NCI-H1417 treated with DMSO at 0.1 percent for 48 hours (cell line): Measurements from ENCODE around the gene TXNL4B.
"Not testable (repeated sequence)": the region's sequence is repeated elsewhere in the genome, so short reads cannot be mapped to it uniquely, and the experiment has no call there.

Experiments used
- DNase-seq: peaks from one replicate; lab custom pipeline; 2025; lab: John Stamatoyannopoulos, UW

TXNL4B gene

DNA sequence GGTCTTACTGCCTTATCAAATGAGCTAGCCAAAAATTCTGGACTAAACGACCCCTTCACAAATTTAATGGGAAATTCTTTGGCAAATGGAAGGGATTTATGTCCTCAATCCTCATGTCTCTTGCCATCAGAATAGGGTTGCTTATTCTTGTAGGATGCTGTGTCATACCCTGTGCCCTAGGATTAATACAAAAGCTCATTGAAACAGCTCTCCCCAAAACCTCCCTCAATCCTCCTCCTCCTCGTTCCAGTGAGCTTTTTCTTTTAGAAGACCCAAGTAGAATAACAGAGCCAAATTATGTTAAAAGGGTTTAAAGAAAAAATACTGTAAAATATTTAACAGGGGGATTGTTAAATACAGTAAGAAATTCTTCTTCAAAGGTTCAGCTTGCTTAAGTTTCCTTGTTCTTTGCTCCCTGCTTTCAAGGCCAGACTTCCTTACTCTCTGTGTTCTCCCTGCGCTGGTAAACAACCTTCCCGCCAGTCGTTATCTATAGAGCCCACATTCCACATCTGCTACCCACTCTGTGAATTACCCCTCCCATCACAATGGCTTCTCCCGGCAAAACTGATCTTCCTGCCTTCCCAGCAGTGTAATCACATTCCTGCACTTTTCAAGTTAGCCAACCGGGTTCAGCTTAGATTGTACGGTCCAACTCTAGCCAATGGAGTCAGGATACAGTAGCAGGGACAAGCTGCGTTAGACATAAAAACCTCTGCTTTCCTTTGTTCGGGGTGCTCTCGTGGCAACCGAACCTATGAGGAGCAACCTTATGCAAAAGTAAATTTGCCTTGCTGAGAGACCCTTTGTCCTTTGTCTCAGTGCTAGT lies 20.7 kb downstream of the TXNL4B start:
- DNase-seq = no peak

DNA sequence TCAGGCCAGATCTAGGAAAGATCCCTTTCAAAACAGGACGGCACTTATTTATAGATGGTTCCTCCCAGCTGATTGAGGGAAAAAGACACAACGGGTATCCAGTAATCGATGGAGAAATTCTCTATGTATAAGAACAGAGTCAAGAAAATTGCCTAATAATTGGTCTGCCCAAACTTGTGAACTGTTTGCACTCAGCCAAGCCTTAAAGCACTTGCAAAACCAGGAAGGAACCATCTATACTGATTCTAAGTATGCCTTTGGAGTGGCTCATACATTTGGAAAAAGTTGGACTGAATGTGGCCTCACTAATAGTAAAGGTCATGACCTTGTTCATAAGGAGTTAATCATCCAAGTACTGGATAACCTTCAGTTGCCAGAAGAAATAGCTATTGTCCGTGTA lies 24.5 kb downstream of the TXNL4B start:
- DNase-seq = no peak

DNA sequence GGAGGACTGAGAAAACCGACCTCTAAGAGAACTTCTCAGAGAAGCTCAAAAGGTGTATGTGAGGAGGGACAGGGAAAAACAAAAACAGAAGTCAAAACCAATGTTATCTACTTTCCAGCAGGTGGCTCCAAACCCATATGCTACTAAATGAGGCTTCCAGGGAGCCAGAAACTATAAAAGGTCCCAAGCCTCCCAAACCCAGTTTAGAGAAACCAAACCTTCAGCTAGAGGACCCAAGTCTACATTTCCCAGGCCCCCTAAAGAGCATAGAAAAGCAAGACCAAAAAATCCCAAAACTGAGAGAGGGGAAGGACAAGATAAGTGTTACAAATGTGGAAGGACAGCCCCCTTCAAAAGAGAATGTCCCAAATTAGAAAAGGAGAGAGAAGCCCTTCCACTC lies 26.7 kb downstream of the TXNL4B start:
- DNase-seq = no peak

DNA sequence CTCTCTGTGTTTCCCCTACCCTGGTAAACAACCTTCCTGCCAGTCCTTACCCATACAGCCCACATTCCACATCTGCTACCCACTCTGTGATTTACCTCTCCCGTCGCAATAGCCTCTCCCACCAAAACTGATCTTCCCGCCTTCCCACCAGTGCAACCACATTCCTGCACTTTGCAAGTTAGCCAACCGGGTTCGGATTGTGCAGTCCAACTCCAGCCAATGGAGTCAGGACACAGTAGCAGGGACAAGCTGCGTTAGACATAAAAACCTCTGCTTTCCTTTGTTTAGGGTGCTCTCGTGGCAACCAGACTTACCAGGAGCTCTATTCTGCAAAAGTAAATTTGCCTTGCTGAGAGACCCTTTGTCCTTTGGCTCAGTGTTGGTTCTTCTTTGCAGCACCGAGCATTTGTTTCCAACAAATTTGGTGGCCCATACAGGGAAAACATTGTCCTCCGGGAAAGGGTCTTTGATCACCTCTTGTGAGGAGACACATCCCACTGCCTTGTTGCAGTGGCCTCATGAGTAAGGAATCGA lies 29.0 kb downstream of the TXNL4B start:
- DNase-seq = no peak

DNA sequence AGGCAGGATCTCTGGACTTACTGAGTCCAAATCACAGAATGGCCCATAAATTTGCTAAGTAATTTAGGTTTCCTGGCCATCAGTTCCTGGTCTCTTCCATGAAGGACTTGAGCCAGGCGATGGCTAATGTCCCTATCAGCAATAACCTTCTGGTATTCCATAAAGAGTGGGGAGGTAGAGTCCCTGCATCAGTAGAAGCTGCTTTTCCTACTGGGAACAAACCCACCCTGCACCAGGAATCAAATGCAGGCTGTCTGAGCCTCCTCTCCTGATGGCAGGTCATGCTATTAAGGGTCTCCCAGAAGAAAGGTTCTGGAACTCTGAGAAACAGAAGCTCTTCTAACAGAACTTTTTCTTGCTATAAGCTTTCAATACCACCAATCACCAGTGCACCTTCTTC lies 31.9 kb downstream of the TXNL4B start:
- no peak for DNase-seq

DNA sequence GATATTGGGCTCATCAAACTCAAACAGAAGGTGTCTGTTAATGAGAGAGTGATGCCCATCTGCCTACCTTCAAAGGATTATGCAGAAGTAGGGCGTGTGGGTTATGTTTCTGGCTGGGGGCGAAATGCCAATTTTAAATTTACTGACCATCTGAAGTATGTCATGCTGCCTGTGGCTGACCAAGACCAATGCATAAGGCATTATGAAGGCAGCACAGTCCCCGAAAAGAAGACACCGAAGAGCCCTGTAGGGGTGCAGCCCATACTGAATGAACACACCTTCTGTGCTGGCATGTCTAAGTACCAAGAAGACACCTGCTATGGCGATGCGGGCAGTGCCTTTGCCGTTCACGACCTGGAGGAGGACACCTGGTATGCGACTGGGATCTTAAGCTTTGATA lies 33.0 kb downstream of the TXNL4B start:
- no peak for DNase-seq

DNA sequence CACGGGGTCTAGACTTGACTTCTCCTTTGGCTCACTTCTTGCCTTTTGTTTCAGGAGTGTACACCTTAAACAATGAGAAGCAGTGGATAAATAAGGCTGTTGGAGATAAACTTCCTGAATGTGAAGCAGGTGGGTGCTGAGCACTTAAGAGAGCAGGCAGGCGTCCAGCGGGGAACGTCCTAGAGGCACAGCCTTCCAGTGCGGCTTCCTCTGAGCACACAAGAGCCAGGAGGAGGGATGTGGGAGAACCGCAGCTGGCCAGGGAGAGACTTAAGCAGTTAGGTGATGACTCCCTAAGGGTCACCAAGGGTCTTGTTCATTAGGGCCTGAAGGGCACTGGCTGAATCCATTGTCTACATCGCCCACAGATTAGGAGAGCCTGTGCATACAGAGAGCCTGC lies 34.4 kb downstream of the TXNL4B start:
- not testable (repeated sequence) for DNase-seq

DNA sequence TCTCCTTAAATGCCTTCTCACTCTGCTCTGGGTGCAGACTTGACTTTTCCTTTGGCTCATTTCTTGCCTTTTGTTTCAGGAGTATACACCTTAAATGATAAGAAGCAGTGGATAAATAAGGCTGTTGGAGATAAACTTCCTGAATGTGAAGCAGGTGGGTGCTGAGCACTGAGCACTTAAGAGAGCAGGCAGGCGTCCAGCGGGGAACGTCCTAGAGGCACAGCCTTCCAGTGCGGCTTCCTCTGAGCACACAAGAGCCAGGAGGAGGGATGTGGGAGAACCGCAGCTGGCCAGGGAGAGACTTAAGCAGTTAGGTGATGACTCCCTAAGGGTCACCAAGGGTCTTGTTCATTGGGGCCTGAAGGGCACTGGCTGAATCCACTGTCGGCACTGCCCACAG lies 36.1 kb downstream of the TXNL4B start:
- DNase-seq = not testable (repeated sequence)

DNA sequence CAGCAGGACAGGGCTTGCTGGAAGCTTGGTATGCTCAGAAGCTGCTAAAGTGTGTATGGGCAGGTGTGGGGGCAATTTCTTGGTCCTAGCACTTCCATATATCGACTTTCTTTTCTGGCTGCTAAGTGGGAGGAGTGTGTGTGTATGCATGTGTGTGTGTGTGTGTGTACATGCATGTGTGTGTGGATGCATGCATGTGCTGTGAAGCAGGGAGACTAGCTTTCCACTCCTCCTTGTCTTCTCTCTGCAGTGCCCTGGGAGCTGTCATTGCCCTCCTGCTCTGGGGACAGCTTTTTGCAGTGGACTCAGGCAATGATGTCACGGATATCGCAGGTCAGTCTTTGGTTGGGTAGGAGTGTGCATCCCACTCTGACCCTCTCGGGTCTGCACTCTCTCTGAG lies 37.5 kb downstream of the TXNL4B start:
- DNase-seq = no peak

DNA sequence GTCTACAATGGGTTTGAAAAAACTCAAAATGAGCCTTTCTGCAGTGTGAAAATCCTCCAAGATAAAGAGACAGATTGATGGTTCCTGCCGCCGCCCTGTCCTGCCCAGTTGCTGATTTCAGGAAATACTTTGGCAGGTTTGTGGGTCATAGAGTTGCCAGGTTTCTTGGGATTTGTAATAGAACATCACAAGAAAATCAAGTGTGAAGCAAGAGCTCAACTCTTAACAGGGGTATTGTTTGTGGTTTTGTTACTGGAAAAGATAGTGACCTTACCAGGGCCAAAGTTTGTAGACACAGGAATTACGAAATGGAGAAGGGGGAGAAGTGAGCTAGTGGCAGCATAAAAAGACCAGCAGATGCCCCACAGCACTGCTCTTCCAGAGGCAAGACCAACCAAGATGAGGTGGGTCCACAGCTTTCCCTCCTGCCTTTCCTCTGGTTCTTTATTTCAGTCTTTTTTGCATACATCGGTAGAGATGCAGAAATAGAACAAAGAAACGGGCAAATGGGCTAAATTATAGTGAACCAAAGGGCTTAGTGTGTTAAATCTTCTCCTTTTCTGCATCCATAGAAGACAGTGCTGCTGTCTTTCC lies 39.1 kb downstream of the TXNL4B start, which contains the start of gene HP:
Gene HP, plus strand, starts transcription at position 252 of the 594 bp plus-strand sequence. Its CDS starts 148 bp downstream, at position 400.
- DNase-seq = not testable (repeated sequence)

DNA sequence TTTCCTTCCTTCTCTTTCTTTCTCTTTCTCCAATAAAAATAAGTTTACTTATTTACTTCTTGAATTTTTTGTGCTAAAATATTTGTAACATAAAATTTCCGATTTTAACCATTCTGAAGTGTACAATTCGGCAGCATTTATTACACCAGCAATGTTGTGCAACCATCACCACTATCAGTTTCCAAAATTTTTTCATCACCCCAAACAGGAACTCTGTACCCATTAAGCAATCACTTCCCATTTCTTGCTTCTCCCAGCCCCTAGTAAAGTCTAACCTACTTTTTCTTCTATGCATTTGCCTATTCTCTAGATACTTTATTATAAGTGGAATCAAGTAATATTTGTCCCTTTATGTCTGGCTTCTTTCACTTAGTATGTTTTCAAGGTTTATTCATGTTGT lies 41.6 kb downstream of the TXNL4B start:
- no peak for DNase-seq

DNA sequence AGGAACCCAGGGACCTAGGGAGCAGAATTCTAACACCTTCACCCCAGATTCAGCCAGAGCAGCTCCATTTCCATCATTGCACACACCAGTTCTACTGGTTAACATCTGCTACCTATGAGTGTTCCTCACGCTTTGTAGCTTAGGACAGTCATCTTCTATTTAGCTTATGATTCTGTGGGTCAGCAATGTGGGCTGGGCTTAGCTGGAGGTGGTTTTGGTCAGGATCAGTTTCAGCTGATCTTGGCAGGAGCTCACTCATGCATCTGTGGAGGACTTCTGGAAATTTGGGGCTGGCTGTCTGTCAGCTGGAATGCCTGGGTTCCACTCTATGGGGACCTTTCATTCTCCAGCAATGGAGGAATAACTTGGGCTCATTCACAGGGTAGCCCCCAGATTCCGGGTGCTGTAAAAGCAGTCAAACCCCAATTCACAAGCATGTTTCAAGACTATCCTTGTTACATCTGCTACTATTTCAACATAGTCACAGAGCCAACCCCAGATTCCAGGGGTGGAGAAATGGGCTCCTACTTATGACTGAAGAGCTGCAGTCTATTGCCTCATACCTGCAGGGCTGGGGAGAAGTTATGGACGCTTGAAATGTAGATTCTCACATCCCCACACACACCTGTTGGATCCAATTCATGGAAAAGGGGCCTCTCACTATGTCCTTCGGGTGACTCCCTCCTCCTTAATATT lies 42.5 kb downstream of the TXNL4B start:
- no peak for DNase-seq

DNA sequence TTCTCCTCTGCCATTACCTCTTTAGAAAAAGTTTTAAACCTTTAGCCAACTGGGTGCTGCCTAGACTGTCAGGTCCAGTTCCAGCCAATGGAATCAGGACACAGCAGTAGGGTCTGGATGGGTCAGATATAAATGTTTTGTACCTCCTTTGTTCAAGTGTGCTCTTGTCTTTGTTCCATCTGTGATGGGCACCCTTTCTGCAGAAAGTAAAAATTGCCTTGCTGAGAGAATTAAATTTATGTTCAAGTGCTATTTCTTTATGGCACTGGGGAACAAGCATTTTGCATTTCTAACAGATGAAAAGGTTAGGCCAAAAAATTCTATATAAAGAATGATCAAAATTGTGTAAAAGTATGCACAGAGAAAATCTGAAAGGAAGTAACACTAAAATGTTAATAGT lies 44.3 kb downstream of the TXNL4B start:
- DNase-seq = no peak

DNA sequence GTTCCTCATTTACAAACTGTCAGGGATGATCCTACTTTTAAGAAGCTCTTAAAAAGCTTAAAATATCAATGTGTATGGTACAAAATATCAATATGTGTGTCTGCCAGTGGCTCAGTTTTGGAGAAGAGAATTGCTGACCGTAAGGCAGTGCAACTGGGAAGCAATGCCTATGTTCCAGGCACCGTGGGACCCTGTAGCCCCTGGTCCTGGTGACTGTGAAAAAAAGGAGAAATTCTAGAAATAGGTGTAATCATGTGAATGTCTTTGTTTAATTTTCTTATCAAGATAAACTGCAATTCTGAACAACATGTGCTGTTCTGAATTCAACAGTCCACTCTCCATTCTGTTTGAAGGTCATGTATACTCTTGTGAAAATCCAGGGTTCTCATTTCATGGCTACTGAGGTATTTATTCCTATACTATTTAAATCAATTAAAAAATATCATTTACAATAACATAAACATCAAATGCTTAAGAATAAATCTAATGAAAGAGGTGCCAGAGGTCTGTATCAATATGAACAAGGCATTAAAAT lies 48.5 kb downstream of the TXNL4B start:
- no peak for DNase-seq

DNA sequence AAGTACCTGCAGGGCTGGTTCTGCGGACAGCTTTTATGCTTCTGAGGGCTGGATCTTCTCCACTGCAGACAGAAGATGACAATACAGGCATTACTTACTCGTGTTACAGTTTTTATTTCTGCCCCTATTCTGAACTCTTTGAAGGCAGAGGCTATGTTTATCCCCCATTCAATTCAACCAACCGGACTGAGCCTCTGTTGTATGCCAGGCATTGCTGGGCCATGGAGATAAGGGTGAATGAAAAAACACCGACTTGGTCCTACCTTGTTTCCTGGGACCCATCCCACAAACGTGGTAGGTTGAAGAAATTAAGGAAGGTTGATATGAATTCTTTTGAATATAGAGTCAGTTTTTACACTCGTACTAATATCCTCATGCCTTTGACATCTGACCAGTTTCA lies 49.1 kb downstream of the TXNL4B start:
- no peak for DNase-seq

DNA sequence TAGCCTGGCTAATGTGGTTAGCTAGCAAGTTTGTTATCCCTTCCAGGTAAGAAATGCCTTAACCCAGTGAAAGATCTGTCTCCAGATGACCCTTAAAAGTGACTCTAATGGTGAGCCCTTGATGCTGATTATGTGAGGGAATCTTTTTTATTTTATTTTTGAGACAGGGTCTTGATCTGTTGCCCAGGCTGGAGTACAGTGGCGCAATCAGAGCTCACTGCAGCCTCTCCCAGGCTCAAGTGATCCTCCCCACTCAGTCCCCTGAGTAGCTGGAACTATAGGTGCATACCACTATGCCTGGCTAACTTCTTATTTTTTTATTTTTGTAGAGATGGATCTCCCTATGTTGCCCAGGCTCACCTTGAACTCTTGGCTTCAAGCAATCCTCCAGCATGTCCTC lies 49.9 kb downstream of the TXNL4B start:
- DNase-seq = no peak

DNA sequence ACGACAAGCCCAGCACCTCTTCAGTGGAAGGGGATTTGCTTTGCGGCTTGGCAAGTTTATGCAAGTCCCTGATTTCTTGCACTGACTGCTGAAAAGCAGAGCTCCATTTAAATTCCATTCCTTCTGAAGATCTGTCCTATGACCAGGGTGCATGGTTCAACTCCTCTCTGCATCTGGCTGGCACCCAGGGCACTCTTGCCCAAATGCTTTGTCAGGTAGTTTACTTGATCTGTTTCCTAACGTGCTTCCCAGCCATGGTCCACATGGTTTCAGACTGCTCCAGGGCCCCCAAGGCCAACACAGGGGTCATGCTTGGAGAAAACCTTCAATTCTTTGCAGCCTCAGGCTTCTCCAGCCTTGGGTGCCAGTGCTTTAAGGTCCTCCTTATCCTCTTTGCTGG lies 50.4 kb downstream of the TXNL4B start:
- no peak for DNase-seq

DNA sequence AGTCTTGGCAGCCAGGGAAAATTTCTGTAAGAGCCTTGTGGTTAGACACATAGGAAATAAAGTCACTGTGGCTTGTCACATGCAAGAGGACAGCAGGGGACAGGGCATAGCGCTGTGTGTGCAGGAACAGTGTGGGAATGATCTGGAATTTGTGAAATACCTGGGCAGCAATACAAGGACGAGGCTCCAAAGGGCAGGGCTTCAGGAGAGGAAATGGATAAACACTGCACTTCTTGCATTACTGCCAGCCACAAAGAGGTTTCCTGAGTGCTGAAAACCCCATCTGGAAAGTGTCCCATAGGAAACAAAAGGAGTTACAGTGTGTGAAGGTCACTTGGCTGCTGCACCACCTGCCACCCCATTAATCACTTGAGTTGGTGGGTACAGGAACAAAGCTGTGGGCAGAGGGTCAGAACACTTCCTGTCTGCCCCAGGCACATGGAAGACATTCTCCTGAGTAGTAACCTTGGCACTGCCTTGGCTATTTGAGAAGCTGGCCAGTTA lies 51.2 kb downstream of the TXNL4B start:
- no peak for DNase-seq

DNA sequence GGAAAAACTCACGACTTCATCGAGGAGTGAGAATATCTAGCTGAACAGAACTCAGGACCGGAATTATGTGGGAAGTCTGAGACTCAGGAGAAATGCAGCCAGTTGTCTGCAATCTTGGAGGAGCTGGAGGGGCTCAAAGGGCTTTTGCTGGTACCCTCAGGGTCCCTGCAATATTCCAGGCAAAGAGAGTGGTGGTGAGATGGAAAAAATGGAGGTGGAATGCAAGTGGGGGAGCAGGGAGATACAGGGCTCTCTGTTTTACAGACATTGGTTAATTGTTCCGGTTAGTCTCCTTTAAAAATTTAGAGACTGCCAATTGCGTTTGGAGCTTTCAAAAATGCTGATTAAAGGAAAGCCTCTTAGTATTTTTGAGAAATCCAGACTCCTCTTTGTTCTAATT lies 57.3 kb downstream of the TXNL4B start:
- no peak for DNase-seq
